Stomach (tissue), 4 donors: ENCODE data around the gene EFHC2.

Source experiments
- EP300 ChIP-seq: sonication (generic); formaldehyde crosslinking; IDR thresholded peaks from one replicate; pipeline ENCODE4 v1.6.1; 2017; ENCODE audit warnings: antibody characterized with exemption
- POLR2AphosphoS5 ChIP-seq, 3 donors: sonication (generic); formaldehyde crosslinking; IDR thresholded peaks; one replicate each; pipeline ENCODE4 v1.6.1; 2016; ENCODE audit warnings: antibody characterized with exemption in 3 of 3
- TF ChIP-seq, protein P1 (sequence below), 7 experiments: fragments of 450-650 bp in 4 of 7; fragments of 200-600 bp in 3 of 7; sonication (generic) in 3 of 7; IDR thresholded peaks; one replicate each; pipeline ENCODE4 v1.5.1; 2016 to 2019; ENCODE audit warnings: antibody characterized with exemption in 7 of 7, control low read depth in 2 of 7, mild to moderate bottlenecking in 1 of 7

DNA sequence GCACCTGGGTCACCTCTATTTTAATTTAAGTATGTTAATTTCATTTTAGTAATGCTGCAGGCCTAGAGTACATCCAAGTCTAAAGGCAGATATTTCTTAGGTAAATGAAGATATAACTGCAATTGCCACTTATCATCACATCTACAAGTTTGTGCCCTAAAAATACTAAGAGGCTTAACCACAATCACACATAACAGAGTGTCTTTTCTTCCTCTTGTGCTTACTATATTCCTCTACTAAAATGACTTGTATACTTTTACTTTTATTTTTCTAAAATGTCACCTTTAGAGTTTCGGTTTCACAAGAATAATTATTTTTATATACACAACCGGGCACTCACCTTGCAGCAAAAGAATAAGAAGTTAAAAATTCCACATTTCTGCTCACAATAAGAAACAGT is 77.9 kb downstream of the EFHC2 start:
- TF ChIP-seq, protein P1, sequence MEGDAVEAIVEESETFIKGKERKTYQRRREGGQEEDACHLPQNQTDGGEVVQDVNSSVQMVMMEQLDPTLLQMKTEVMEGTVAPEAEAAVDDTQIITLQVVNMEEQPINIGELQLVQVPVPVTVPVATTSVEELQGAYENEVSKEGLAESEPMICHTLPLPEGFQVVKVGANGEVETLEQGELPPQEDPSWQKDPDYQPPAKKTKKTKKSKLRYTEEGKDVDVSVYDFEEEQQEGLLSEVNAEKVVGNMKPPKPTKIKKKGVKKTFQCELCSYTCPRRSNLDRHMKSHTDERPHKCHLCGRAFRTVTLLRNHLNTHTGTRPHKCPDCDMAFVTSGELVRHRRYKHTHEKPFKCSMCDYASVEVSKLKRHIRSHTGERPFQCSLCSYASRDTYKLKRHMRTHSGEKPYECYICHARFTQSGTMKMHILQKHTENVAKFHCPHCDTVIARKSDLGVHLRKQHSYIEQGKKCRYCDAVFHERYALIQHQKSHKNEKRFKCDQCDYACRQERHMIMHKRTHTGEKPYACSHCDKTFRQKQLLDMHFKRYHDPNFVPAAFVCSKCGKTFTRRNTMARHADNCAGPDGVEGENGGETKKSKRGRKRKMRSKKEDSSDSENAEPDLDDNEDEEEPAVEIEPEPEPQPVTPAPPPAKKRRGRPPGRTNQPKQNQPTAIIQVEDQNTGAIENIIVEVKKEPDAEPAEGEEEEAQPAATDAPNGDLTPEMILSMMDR (IDR thresholded peaks at IDR 0.05), result no peak
- no peak for TF ChIP-seq POLR2AphosphoS5 (IDR thresholded peaks at IDR 0.05)
- no peak for TF ChIP-seq EP300
